Measurements from ENCODE around the gene SPTBN4. TPM values are rescaled to one million over a fixed set of nuclear protein-coding genes. Genes with fewer than 3 reads are reported as not detected.

The SPTBN4 gene
- total RNA-seq, 1 experiment from 2014 or later, result 0.48 TPM

DNA sequence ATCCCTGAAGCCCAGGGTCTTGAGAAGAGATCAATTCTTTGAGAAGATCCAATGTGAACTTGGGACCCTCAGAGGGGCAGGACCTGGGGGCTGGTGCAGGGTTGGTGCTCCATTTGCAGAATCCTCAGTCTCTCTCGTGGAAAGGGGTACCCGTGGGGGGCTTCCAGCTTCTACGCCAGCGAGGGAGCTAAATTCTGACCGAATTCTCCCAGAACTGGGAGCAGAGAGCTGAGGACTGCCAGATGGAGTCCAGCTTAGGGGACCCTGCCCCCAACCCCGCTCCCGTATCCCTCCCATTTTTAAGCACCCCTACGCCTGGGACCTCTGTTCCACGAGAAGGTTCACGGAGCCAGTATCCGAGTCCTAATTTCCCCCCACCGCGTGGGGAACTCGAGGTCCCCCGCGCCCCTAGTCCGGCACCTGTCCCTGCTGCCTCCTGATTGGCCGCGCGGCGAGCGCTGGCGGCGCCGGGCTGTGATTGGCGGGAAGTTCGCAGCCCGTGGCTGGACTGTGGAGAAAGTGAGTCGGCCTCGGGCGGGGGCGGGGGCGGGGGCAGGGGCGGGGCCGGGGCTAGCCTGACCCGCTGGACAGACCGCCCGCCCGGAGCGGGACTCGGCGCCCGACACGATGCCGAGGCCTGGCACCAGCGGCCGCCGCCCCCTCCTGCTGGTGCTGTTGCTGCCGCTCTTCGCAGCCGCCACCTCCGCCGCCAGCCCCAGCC is 130.0 kb downstream of the SPTBN4 start:
- Histone ChIP-seq H2AFZ (peak overlapping the region; percentile 54; the same call in 1 of the 2 replicates), H3K36me3 (ENCODE audit: low read depth) (no peaks in the 10 kb centered on the region), H3K9me3 (ENCODE audit: insufficient read depth, low read depth) (no peaks in the 10 kb centered on the region), H3F3A (ENCODE audit: insufficient read depth, low read depth) (peaks cover 5% of the 10 kb centered on the region; the same call in 1 of the 2 replicates), H3K9me2 (ENCODE audit: insufficient read depth) (no peaks in the 10 kb centered on the region), H3K27me3 (ENCODE audit: insufficient read depth, low read depth) (peaks cover 34% of the 10 kb centered on the region), H3K27ac (no peak overlapping the region), H3K4me2 (peak overlapping the region; percentile 77), H3K79me2 (ENCODE audit: low read depth) (no peaks in the 10 kb centered on the region), H3K4me3 (peak overlapping the region; percentile 44; the same call in 1 of the 2 replicates), H3K4me1 (replicated peaks; ENCODE audit: insufficient read depth) (peaks cover 17% of the 10 kb centered on the region; the same call in 1 of the 2 replicates), H4K20me1 (ENCODE audit: insufficient read depth) (no peaks in the 10 kb centered on the region)
- ChIA-PET CTCF (interaction anchor here (0.6 kb wide), 1 partner anchor 668 kb away, joined by 4 read pairs; the partner anchor contains the start of gene HNRNPUL1), POLR2A (ENCODE audit: unreplicated experiment) (no interaction called here)
- TF ChIP-seq EZH2 (IDR thresholded peaks at IDR 0.05; ENCODE audit: low read depth), result no peak
- TF ChIP-seq, protein P1, sequence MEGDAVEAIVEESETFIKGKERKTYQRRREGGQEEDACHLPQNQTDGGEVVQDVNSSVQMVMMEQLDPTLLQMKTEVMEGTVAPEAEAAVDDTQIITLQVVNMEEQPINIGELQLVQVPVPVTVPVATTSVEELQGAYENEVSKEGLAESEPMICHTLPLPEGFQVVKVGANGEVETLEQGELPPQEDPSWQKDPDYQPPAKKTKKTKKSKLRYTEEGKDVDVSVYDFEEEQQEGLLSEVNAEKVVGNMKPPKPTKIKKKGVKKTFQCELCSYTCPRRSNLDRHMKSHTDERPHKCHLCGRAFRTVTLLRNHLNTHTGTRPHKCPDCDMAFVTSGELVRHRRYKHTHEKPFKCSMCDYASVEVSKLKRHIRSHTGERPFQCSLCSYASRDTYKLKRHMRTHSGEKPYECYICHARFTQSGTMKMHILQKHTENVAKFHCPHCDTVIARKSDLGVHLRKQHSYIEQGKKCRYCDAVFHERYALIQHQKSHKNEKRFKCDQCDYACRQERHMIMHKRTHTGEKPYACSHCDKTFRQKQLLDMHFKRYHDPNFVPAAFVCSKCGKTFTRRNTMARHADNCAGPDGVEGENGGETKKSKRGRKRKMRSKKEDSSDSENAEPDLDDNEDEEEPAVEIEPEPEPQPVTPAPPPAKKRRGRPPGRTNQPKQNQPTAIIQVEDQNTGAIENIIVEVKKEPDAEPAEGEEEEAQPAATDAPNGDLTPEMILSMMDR (conservative IDR thresholded peaks at IDR 0.05), result no peak
- BruUV-seq (replicated peaks), result no TSS peak
- intact Hi-C loops (cut with micrococcal nuclease; ENCODE audit: unreplicated experiment), result no loop called here
- DNase-seq, result peak in 1 of 2 experiments; percentile 70

DNA sequence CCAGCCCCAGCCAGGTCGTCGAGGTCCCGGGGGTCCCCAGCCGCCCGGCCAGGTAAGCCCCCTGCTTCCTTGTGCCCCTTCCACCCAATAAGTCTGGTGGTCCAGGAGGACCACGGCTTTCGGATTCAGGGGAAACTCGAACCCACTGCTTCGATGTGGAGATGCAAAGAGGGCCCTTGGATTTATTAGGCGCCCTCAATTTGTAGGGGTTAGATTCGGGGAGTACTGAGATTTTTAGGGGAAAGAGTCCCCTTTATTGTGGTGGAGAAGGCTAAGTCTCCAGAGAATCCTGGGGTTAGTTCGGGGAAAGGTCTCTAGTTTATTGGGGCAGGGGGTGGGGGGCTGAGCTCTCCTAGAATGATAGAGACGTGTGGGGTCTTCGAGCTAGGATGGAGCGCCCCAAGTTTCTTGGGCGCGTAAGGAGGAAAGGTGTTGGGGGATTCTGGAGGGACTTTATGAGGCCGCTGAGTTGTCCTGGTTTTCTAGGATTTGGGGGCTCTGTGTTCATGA is 130.6 kb downstream of the SPTBN4 start:
- no peaks in the 10 kb centered on the region for H4K20me1 ChIP-seq (ENCODE audit: insufficient read depth)
- H3K27me3 ChIP-seq (ENCODE audit: insufficient read depth, low read depth), result peaks cover 35% of the 10 kb centered on the region
- H3K9me3 ChIP-seq (ENCODE audit: insufficient read depth, low read depth), result no peaks in the 10 kb centered on the region
- BruUV-seq (replicated peaks), result no TSS peak
- H3K27ac ChIP-seq, result no peak overlapping the region
- H3F3A ChIP-seq (ENCODE audit: insufficient read depth, low read depth), result peaks cover 6% of the 10 kb centered on the region; the same call in 1 of the 2 replicates
- POLR2A ChIA-PET (ENCODE audit: unreplicated experiment), result no interaction called here
- no peak for DNase-seq
- H2AFZ ChIP-seq, result no peak overlapping the region
- CTCF ChIA-PET, result no interaction called here
- H3K36me3 ChIP-seq (ENCODE audit: low read depth), result no peaks in the 10 kb centered on the region
- intact Hi-C loops (cut with micrococcal nuclease; ENCODE audit: unreplicated experiment), result no loop called here
- H3K4me3 ChIP-seq, result peak overlapping the region; percentile 44; the same call in 1 of the 2 replicates
- peaks cover 22% of the 10 kb centered on the region; the same call in 1 of the 2 replicates for H3K4me1 ChIP-seq (replicated peaks; ENCODE audit: insufficient read depth)
- TF ChIP-seq EZH2 (IDR thresholded peaks at IDR 0.05; ENCODE audit: low read depth), result no peak
- TF ChIP-seq, protein P1 (conservative IDR thresholded peaks at IDR 0.05), result no peak
- H3K79me2 ChIP-seq (ENCODE audit: low read depth), result no peaks in the 10 kb centered on the region
- H3K4me2 ChIP-seq, result peak overlapping the region; percentile 77
- H3K9me2 ChIP-seq (ENCODE audit: insufficient read depth), result no peaks in the 10 kb centered on the region

DNA sequence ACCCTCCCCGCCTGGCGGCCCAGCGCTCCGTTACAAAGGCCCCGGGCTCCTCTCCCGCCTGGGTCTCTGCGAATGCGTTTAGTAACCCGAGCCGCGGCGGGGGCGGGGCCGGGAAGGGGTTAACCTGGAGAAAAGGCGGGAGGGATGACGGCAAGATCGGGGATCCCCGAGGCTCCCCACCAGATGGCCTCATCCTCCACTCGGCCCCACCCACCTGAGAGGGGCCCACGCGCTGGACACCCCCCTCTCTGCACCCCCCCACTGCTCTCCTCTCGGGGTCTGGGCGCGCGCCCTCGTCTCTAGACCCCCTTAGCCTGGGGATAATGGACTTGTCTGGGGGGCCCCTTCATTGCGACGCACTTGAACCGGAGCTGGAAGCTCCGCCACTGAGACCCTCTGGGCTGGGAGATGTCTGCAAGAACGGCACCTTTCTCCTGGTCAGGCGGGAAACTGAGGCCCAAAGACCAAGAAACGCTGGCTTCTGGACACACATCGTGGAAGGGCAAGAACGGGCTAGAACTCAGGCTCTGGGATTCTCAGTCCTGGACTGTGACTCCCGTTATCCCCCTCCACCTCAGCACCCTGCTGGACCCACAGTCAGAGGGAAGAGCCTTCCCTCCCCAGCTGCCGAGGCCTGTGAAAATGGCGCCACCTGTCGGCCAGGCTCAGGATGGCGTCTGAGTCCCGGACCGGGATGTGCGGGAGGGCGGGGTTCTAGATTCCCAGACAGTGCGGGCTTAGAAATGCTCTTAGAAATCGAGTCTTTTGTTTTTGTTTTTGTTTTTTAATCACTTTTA is 131.5 kb downstream of the SPTBN4 start:
- Histone ChIP-seq H3K36me3 (ENCODE audit: low read depth) (no peaks in the 10 kb centered on the region), H3K4me3 (no peak overlapping the region), H2AFZ (no peak overlapping the region), H3K9me3 (ENCODE audit: insufficient read depth, low read depth) (no peaks in the 10 kb centered on the region), H4K20me1 (ENCODE audit: insufficient read depth) (no peaks in the 10 kb centered on the region), H3K27ac (no peak overlapping the region), H3K79me2 (ENCODE audit: low read depth) (no peaks in the 10 kb centered on the region), H3F3A (ENCODE audit: insufficient read depth, low read depth) (peaks cover 11% of the 10 kb centered on the region; the same call in 1 of the 2 replicates), H3K4me1 (replicated peaks; ENCODE audit: insufficient read depth) (peaks cover 32% of the 10 kb centered on the region), H3K27me3 (ENCODE audit: insufficient read depth, low read depth) (peaks cover 35% of the 10 kb centered on the region), H3K9me2 (ENCODE audit: insufficient read depth) (no peaks in the 10 kb centered on the region), H3K4me2 (peak overlapping the region; percentile 30; the same call in 1 of the 2 replicates)
- POLR2A ChIA-PET (ENCODE audit: unreplicated experiment), result no interaction called here
- TF ChIP-seq, protein P1 (conservative IDR thresholded peaks at IDR 0.05), result peak; percentile 96
- no peak for TF ChIP-seq EZH2 (IDR thresholded peaks at IDR 0.05; ENCODE audit: low read depth)
- peak; percentile 60 to 89 for DNase-seq
- CTCF ChIA-PET, result interaction anchor here (0.5 to 1.0 kb wide), 3 partner anchors 57 to 1047 kb away, joined by 3 to 5 read pairs (median 3); no protein-coding TSS in a partner anchor
- intact Hi-C loops (cut with micrococcal nuclease; ENCODE audit: unreplicated experiment), result loop anchor here (1.0 to 2.0 kb wide), 3 partner anchors 49 to 294 kb away; no protein-coding TSS in a partner anchor
- no TSS peak for BruUV-seq (replicated peaks)

All from PC-9 (cell line).